Sigmoid colon (tissue), 3 donors: ENCODE measurements around the gene GRIK5.

Source experiments
- POLR2A ChIP-seq, 2 donors: fragments of 450-650 bp; IDR thresholded peaks; one replicate each; pipeline ENCODE4 v1.6.1; 2016; ENCODE audit warnings: antibody characterized with exemption in 2 of 2, mild to moderate bottlenecking in 2 of 2, moderate library complexity in 2 of 2
- TF ChIP-seq, protein P1 (sequence below), 4 experiments: fragments of 450-650 bp in 3 of 4; fragments of 200-600 bp in 1 of 4; IDR thresholded peaks; one replicate each; pipeline ENCODE4 v1.5.1; 2016 to 2019; ENCODE audit warnings: antibody characterized with exemption in 4 of 4, mild to moderate bottlenecking in 3 of 4, moderate library complexity in 2 of 4

DNA sequence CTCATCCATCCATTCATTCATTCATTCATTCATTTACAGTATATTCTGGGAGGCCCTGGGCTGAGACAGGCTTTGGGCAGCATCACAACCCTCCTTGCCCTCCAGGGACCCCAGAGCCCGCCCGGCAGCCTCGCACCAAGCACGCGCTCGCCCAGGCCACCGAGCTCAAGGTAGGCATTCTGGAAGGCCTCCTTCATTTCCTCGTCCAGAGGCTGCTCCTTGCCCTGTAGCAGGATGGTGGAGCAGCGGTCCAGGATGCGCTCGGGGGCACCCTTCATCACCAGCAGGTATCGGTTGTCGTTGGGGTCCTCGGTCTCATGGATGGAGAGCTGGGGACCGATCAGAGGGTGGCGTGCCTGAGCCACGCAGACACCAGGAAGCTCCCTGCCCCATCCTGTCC, 91.5 kb downstream of the GRIK5 start:
- TF ChIP-seq, protein P1, sequence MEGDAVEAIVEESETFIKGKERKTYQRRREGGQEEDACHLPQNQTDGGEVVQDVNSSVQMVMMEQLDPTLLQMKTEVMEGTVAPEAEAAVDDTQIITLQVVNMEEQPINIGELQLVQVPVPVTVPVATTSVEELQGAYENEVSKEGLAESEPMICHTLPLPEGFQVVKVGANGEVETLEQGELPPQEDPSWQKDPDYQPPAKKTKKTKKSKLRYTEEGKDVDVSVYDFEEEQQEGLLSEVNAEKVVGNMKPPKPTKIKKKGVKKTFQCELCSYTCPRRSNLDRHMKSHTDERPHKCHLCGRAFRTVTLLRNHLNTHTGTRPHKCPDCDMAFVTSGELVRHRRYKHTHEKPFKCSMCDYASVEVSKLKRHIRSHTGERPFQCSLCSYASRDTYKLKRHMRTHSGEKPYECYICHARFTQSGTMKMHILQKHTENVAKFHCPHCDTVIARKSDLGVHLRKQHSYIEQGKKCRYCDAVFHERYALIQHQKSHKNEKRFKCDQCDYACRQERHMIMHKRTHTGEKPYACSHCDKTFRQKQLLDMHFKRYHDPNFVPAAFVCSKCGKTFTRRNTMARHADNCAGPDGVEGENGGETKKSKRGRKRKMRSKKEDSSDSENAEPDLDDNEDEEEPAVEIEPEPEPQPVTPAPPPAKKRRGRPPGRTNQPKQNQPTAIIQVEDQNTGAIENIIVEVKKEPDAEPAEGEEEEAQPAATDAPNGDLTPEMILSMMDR (IDR thresholded peaks at IDR 0.05), result no peak
- TF ChIP-seq POLR2A (IDR thresholded peaks at IDR 0.05), result no peak
